Liver (tissue), 3 donors: ENCODE results near the gene CDK5RAP2.

ENCODE experiments used
- ATF3 ChIP-seq: IDR thresholded peaks from 2 replicates; pipeline ENCODE4 v1.6.1; 2016; ENCODE audit warnings: antibody characterized with exemption
- CTCF ChIP-seq: fragments of 150-350 bp; IDR thresholded peaks from 2 replicates; pipeline ENCODE4 v1.5.1; 2017; ENCODE audit warnings: improper control_type of control experiment, low read depth, low read length; ENCODE audit not compliant: missing input control
- EGR1 ChIP-seq, 2 donors: IDR thresholded peaks; 2 replicates each; pipeline ENCODE4 v1.6.1; 2016 to 2018; ENCODE audit warnings: antibody characterized with exemption in 2 of 2, low read depth in 2 of 2
- GABPA ChIP-seq, 2 donors: IDR thresholded peaks in 1 of 2; conservative IDR thresholded peaks in 1 of 2; 2 replicates each; pipeline ENCODE4 v1.6.1; 2016; ENCODE audit warnings: antibody characterized with exemption in 2 of 2, mild to moderate bottlenecking in 1 of 2, moderate library complexity in 1 of 2
- HNF4A ChIP-seq, 2 donors: conservative IDR thresholded peaks; 2 replicates each; pipeline ENCODE4 v1.6.1; 2016; ENCODE audit warnings: antibody characterized with exemption in 2 of 2, mild to moderate bottlenecking in 2 of 2
- JUND ChIP-seq, 2 donors: IDR thresholded peaks; 2 replicates each; pipeline ENCODE4 v1.6.1; 2016; ENCODE audit warnings: antibody characterized with exemption in 2 of 2
- MAX ChIP-seq: IDR thresholded peaks from 2 replicates; pipeline ENCODE4 v1.6.1; 2016; ENCODE audit warnings: antibody characterized with exemption
- RAD21 ChIP-seq, 2 donors: IDR thresholded peaks; 2 replicates each; pipeline ENCODE4 v1.6.1; 2016; ENCODE audit warnings: antibody characterized with exemption in 2 of 2, mild to moderate bottlenecking in 2 of 2
- REST ChIP-seq: IDR thresholded peaks from 2 replicates; pipeline ENCODE4 v1.6.1; 2016; ENCODE audit warnings: antibody characterized with exemption, mild to moderate bottlenecking
- SP1 ChIP-seq: IDR thresholded peaks from 2 replicates; pipeline ENCODE4 v1.6.1; 2018; ENCODE audit warnings: antibody characterized with exemption, mild to moderate bottlenecking
- TAF1 ChIP-seq: conservative IDR thresholded peaks from 2 replicates; pipeline ENCODE4 v1.6.1; 2016; ENCODE audit warnings: antibody characterized with exemption, mild to moderate bottlenecking
- YY1 ChIP-seq: IDR thresholded peaks from 2 replicates; pipeline ENCODE4 v1.6.1; 2016; ENCODE audit warnings: antibody characterized with exemption, mild to moderate bottlenecking
- ZBTB33 ChIP-seq: IDR thresholded peaks from 2 replicates; pipeline ENCODE4 v1.6.1; 2016; ENCODE audit warnings: antibody characterized with exemption
- donor health status: healthy.
- donor health status: healthy.

GRCh38 chr9:120405860-120406259 lies 174.1 kb downstream of the CDK5RAP2 start:
- TF ChIP-seq CTCF (no peak), JUND (IDR thresholded peaks at IDR 0.05) (no peak), SP1 (no peak), YY1 (no peak), EGR1 (IDR thresholded peaks at IDR 0.05; ENCODE audit: low read depth in 2 of 2) (no peak), RAD21 (IDR thresholded peaks at IDR 0.05) (no peak), TAF1 (no peak), ATF3 (no peak), HNF4A (conservative IDR thresholded peaks at IDR 0.05) (no peak), GABPA (IDR thresholded peaks at IDR 0.05 in 1 of 2, conservative IDR thresholded peaks at IDR 0.05 in 1 of 2) (no peak), ZBTB33 (no peak), REST (no peak), MAX (no peak)
